ENCODE measurements around the gene HFE. TPM values are rescaled to one million over a fixed set of nuclear protein-coding genes. Genes with fewer than 3 reads are reported as not detected.
A peak's percentile ranks its signal among the peaks of the same experiment; 100 is the strongest.

HFE gene
- total and polyA plus RNA-seq, 10 of the 15 experiments (the other 5 are each of a cell fraction or from before 2014, with no cell fraction given) = 0.52 to 5.9 (median 1.7) TPM

DNA sequence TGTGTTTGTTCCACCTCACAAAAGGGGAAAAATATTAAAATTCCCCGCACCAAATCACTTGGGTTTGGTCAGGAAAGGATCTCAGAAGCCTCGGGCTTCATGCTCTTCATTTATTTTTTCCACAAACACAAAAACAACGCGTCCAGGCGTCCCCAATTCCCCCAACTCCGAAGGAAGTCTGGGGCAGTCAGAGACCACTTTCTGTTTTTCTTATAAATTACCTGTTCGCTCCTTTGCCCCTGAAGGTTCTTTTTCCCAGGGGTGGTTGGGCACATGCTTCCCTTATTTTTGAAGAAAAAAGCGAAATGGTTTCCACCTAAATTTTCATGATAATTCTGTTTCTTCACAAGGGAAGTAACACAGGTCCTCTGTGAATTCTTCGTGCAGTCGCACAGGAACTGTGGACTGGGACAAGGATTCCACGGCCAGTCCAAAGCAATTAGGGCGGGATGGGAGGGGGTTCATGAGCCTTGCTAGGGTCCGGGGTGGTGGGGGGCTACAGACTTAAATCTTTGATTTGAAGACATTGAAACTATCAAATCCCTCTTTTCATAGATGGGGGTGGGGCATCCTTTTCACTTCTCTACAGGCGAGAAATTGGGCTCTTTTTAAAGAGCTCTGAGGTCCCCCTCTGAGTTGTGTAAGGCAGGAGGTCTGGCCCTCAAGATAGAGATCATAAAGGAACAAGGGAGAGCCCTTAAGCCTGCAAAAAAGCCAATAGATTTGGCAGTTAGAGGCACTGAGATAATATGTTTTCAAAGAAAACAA lies 30.5 kb upstream of the HFE start (continued):
- TF ChIP-seq BACH1 (IDR thresholded peaks at IDR 0.05; ENCODE audit: borderline replicate concordance) = no peak

DNA sequence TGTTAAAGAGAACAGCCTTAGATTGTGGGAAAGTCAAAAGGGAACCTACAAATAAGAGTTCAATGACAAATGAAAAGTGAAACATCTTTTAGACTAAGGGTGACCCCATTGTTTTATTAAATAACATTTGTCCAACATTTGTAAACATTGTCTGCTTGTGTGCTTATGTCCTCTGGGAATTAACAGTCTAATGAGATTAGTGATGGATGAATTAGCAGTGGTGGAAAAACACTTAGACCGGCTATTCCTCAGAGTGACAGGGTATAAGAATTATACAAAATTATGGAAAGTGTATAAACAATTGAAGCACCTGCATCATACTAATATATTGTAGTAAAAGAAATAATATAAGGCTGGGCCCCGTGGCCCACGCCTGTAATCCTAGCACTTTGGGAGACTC lies 29.3 kb upstream of the HFE start:
- H4K20me1 ChIP-seq (ENCODE audit: control insufficient read depth, insufficient read depth) = no peaks in the 10 kb centered on the region
- no peaks in the 10 kb centered on the region for H3K9me3 ChIP-seq (replicated peaks; ENCODE audit: control insufficient read depth, insufficient read depth, low read length)
- peak overlapping the region; percentile 93 for H3K27ac ChIP-seq (ENCODE audit: control insufficient read depth, insufficient read depth)
- no peak overlapping the region for H3K4me2 ChIP-seq (ENCODE audit: control insufficient read depth, insufficient read depth)
- H3K79me2 ChIP-seq (ENCODE audit: control insufficient read depth, insufficient read depth, low read length) = no peaks in the 10 kb centered on the region; the same call in 1 of the 2 replicates
- H3K4me1 ChIP-seq (ENCODE audit: control insufficient read depth, insufficient read depth, low read length) = peaks cover 4% of the 10 kb centered on the region; the same call in 1 of the 2 replicates
- SMC1A ChIA-PET (ENCODE audit: uncharacterized antibody, unreplicated experiment) = interaction anchor here (1.5 to 20.1 kb wide), 3 partner anchors 31 to 71 kb away, joined by 3 to 645 read pairs (median 11); partner anchors contain the start of gene HFE
- H2AFZ ChIP-seq (ENCODE audit: control insufficient read depth, low read depth, low read length) = no peak overlapping the region
- no peaks in the 10 kb centered on the region for H3K27me3 ChIP-seq (replicated peaks in 1 of 2; ENCODE audit: control insufficient read depth in 2 of 2, insufficient read depth in 2 of 2, low read length in 1 of 2)
- BruUV-seq (replicated peaks) = no TSS peak
- in situ Hi-C loops (cut with MboI) = no loop called here
- 92% methylated on average over 3 of the region's 3 CpGs for WGBS (ENCODE audit: insufficient coverage, insufficient replicate concordance, low lambda C conversion rate, missing lambda C conversion rate)
- H3K36me3 ChIP-seq (ENCODE audit: control insufficient read depth in 2 of 2, insufficient read depth in 2 of 2, low read length in 1 of 2) = no peaks in the 10 kb centered on the region
- RAD21 ChIA-PET (ENCODE audit: unreplicated experiment) = interaction anchor here (1.5 kb wide), 1 partner anchor 39 kb away, joined by 5 read pairs; no protein-coding TSS in a partner anchor
- ATAC-seq (no peak), FAIRE-seq (no peak), DNase-seq (ENCODE audit: low read depth, low spot score) (no peak)
- intact Hi-C loops (cut with micrococcal nuclease; ENCODE audit: unreplicated experiment) = no loop called here
- CTCF ChIA-PET = interaction anchor here (11.7 to 23.0 kb wide), 2 partner anchors 30 to 37 kb away, joined by 117 to 897 read pairs; partner anchors contain the start of gene HFE
- H3K4me3 ChIP-seq = no peak overlapping the region
- POLR2A ChIA-PET = interaction anchor here (1.6 to 1.8 kb wide), 2 partner anchors 12 to 45 kb away, joined by 4 read pairs; a partner anchor contains a TSS
- H3K9ac ChIP-seq (ENCODE audit: control insufficient read depth, insufficient read depth, low read length) = no peak overlapping the region
- no peak for TF ChIP-seq IRF3 (IDR thresholded peaks at IDR 0.05)
- no peak for TF ChIP-seq TAF1 (IDR thresholded peaks at IDR 0.05; ENCODE audit: borderline replicate concordance, low read depth, low read length)
- no peak for TF ChIP-seq POU2F2 (IDR thresholded peaks at IDR 0.05; ENCODE audit: borderline replicate concordance, low read depth, low read length)
- no peak for TF ChIP-seq ESRRA (IDR thresholded peaks at IDR 0.05; ENCODE audit: low read length)
- TF ChIP-seq PAX5 (IDR thresholded peaks at IDR 0.05; ENCODE audit: borderline replicate concordance, low read depth, low read length) = no peak
- TF ChIP-seq KLF5 (IDR thresholded peaks at IDR 0.05; ENCODE audit: partially characterized antibody) = no peak
- no peak for TF ChIP-seq TCF7 (IDR thresholded peaks at IDR 0.05; ENCODE audit: borderline replicate concordance)
- TF ChIP-seq FOXM1 (IDR thresholded peaks at IDR 0.05; ENCODE audit: low read depth, low read length) = no peak
- TF ChIP-seq ATF2 (IDR thresholded peaks at IDR 0.05; ENCODE audit: low read length) = no peak
- no peak for TF ChIP-seq E4F1 (IDR thresholded peaks at IDR 0.05; ENCODE audit: borderline replicate concordance, partially characterized antibody)
- no peak for TF ChIP-seq ZNF592 (IDR thresholded peaks at IDR 0.05)

Measured in GM12878 (cell line).